K562 (cell line): Measurements from ENCODE around the gene CLDN25. TPM values are rescaled to one million over a fixed set of nuclear protein-coding genes. Genes with fewer than 3 reads are reported as not detected.

Source experiments
- CUX1 ChIP-seq: fragments of 200-800 bp; sonication (Bioruptor generic); IDR thresholded peaks from 2 replicates; pipeline ENCODE4 v1.6.1; 2016; ENCODE audit warnings: missing genetic modification characterization, missing compliant biosample characterization
- EHMT2 ChIP-seq: fragments of 450-650 bp; IDR thresholded peaks from 2 replicates; pipeline ENCODE4 v1.6.1; 2018; ENCODE audit warnings: antibody characterized with exemption
- HEY1 ChIP-seq: fragments of 250-450 bp; sonication (Bioruptor Pico); IDR thresholded peaks from 2 replicates; pipeline ENCODE4 v1.5.0; 2020; ENCODE audit warnings: mild to moderate bottlenecking, moderate library complexity, borderline replicate concordance
- HIVEP1 ChIP-seq: fragments of 250-450 bp; sonication (Bioruptor Pico); IDR thresholded peaks from 2 replicates; pipeline ENCODE4 v1.4.0; 2020; ENCODE audit warnings: mild to moderate bottlenecking
- NFE2 ChIP-seq: IDR thresholded peaks from 2 replicates; pipeline ENCODE4 v1.6.1; 2014; ENCODE audit warnings: antibody characterized with exemption, low read depth
- PHB ChIP-seq: fragments of 250-450 bp; sonication (Bioruptor Pico); IDR thresholded peaks from 2 replicates; pipeline ENCODE4 v1.5.0; 2021
- RBM39 ChIP-seq: fragments of 200-400 bp; formaldehyde crosslinking; optimal IDR thresholded peaks from 2 replicates; pipeline ENCODE3; 2018; ENCODE audit warnings: low read depth, low read length
- RHOXF2B ChIP-seq: fragments of 250-450 bp; sonication (Bioruptor Pico); conservative IDR thresholded peaks from 2 replicates; pipeline ENCODE4 v1.5.1; 2021
- SMARCA4 ChIP-seq: fragments of 450-650 bp; IDR thresholded peaks from 2 replicates; pipeline ENCODE4 v1.6.1; 2016
- THAP7 ChIP-seq: fragments of 250-450 bp; sonication (Bioruptor Pico); IDR thresholded peaks from 2 replicates; pipeline ENCODE4 v1.5.0; 2021
- ZFP1 ChIP-seq: fragments of 450-650 bp; formaldehyde crosslinking; IDR thresholded peaks from 2 replicates; pipeline ENCODE4 v1.4.0; 2020; ENCODE audit warnings: mild to moderate bottlenecking, mixed read lengths
- ZNF12 ChIP-seq: sonication (generic); formaldehyde crosslinking; IDR thresholded peaks from 2 replicates; pipeline ENCODE4 v1.4.0; 2020; ENCODE audit warnings: mild to moderate bottlenecking, missing genetic modification reagents
- ZNF354B ChIP-seq: fragments of 250-450 bp; sonication (Bioruptor Pico); IDR thresholded peaks from 2 replicates; pipeline ENCODE4 v1.4.0; 2020
- ZNF408 ChIP-seq: fragments of 250-450 bp; sonication (Bioruptor Pico); IDR thresholded peaks from 2 replicates; pipeline ENCODE4 v1.4.0; 2020; ENCODE audit warnings: low read depth, mild to moderate bottlenecking, moderate library complexity
- ZNF668 ChIP-seq: fragments of 250-450 bp; sonication (Bioruptor Pico); IDR thresholded peaks from 2 replicates; pipeline ENCODE4 v1.8.0; 2022; ENCODE audit warnings: mild to moderate bottlenecking, inconsistent platforms
- polyA plus RNA-seq, 8 experiments: library from polyadenylated mRNA; depleted of rRNA in 4 of 8; stranded (reverse) in 5 of 8; unstranded in 3 of 8; fragments of >200 nt; fragmentation: Nextera tagmentation in 2 of 8; fragmentation: Illumina TruSeq in 1 of 8; extraction: Ambion mirVana in 2 of 8; extraction: Trizol in 1 of 8; gene quantifications; 2 replicates each; pipeline versions ENCODE4 v1.2.1 to v1.2.3, GENCODE V29; 2011 to 2014; ENCODE audit warnings: inconsistent platforms in 1 of 8, missing spikeins in 1 of 8
- total RNA-seq, 7 experiments: library from RNA; depleted of rRNA in 6 of 7; stranded (reverse); fragments of >200 nt in 6 of 7; fragmentation: Illumina TruSeq in 2 of 7; extraction: Trizol in 2 of 7; gene quantifications; 2 replicates each; pipeline versions ENCODE4 v1.2.1 to v1.2.3, GENCODE V29; 2011 to 2021; ENCODE audit warnings: low replicate concordance in 1 of 7
- TF ChIP-seq, protein P1 (sequence below): sonication (generic); formaldehyde crosslinking; IDR thresholded peaks from 2 replicates; pipeline ENCODE4 v1.8.1; 2023; ENCODE audit warnings: missing genetic modification reagents, mild to moderate bottlenecking, borderline replicate concordance
- TF ChIP-seq, protein P2 (sequence below): fragments of 450-650 bp; IDR thresholded peaks from 2 replicates; pipeline ENCODE4 v1.6.1; 2014; ENCODE audit warnings: low read depth, mild to moderate bottlenecking, moderate library complexity, borderline replicate concordance

The CLDN25 gene
- total and polyA plus RNA-seq, 9 of the 15 experiments (the other 6 are each of a cell fraction or from before 2014, with no cell fraction given), result not detected

DNA sequence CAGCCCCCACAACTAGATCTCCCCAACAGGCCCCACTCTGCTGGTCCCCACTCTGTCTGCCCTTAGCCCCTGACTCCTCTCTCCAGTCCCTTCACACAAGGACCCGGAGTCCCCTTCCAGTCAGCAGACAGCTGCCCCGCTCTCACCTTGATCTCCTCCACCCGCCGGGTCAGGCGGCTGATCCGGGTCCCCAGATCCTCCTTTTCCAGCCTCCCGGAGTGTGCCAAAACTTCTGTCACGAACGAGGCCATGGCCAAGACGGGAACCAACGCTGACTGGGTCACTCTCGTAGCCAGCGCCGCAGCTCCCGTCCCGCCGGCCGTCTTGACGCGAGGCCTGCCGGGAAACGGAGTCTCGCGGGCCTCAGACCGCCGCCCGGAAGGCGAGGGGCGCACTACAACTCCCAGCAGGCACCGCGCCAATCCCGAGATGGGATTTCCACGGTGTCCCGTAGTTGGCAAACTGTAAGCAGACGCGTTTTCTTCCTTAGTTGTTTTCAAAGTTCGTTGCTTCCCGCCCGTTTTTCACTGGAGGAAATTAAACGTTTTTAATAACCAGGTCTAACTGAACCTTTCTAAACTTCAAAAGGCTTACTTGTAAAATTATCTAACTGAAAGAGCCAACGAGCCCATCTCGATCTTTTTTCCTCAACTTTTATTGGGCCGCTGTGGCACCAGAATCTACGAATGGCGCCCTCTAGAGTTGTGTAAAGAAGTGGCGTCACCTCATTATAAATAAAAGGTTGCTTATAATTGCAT lies 6.0 kb upstream of the CLDN25 start, which contains the start of gene ZW10 (continued):
- TF ChIP-seq, protein P1, sequence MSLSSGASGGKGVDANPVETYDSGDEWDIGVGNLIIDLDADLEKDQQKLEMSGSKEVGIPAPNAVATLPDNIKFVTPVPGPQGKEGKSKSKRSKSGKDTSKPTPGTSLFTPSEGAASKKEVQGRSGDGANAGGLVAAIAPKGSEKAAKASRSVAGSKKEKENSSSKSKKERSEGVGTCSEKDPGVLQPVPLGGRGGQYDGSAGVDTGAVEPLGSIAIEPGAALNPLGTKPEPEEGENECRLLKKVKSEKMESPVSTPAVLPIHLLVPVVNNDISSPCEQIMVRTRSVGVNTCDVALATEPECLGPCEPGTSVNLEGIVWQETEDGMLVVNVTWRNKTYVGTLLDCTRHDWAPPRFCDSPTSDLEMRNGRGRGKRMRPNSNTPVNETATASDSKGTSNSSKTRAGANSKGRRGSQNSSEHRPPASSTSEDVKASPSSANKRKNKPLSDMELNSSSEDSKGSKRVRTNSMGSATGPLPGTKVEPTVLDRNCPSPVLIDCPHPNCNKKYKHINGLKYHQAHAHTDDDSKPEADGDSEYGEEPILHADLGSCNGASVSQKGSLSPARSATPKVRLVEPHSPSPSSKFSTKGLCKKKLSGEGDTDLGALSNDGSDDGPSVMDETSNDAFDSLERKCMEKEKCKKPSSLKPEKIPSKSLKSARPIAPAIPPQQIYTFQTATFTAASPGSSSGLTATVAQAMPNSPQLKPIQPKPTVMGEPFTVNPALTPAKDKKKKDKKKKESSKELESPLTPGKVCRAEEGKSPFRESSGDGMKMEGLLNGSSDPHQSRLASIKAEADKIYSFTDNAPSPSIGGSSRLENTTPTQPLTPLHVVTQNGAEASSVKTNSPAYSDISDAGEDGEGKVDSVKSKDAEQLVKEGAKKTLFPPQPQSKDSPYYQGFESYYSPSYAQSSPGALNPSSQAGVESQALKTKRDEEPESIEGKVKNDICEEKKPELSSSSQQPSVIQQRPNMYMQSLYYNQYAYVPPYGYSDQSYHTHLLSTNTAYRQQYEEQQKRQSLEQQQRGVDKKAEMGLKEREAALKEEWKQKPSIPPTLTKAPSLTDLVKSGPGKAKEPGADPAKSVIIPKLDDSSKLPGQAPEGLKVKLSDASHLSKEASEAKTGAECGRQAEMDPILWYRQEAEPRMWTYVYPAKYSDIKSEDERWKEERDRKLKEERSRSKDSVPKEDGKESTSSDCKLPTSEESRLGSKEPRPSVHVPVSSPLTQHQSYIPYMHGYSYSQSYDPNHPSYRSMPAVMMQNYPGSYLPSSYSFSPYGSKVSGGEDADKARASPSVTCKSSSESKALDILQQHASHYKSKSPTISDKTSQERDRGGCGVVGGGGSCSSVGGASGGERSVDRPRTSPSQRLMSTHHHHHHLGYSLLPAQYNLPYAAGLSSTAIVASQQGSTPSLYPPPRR (CRISPR knock-in tag), result no peak
- TF ChIP-seq HIVEP1, result no peak
- no peak for TF ChIP-seq RBM39
- TF ChIP-seq PHB, result no peak
- TF ChIP-seq EHMT2, result no peak
- no peak for TF ChIP-seq ZNF408
- no peak for TF ChIP-seq SMARCA4
- TF ChIP-seq RHOXF2B (CRISPR knock-in tag), result no peak
- TF ChIP-seq ZNF354B, result 0 out of 2 replicates have a peak, but pooled peaks have one; percentile 53
- no peak for TF ChIP-seq HEY1 (CRISPR knock-in tag)
- TF ChIP-seq ZNF12 (CRISPR knock-in tag), result peak; percentile 73; the same call in 1 of the 2 replicates
- no peak for TF ChIP-seq ZNF668 (CRISPR knock-in tag)
- no peak for TF ChIP-seq THAP7
- no peak for TF ChIP-seq ZFP1
- TF ChIP-seq CUX1 (CRISPR knock-in tag), result no peak
- TF ChIP-seq, protein P2, sequence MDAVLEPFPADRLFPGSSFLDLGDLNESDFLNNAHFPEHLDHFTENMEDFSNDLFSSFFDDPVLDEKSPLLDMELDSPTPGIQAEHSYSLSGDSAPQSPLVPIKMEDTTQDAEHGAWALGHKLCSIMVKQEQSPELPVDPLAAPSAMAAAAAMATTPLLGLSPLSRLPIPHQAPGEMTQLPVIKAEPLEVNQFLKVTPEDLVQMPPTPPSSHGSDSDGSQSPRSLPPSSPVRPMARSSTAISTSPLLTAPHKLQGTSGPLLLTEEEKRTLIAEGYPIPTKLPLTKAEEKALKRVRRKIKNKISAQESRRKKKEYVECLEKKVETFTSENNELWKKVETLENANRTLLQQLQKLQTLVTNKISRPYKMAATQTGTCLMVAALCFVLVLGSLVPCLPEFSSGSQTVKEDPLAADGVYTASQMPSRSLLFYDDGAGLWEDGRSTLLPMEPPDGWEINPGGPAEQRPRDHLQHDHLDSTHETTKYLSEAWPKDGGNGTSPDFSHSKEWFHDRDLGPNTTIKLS, result peak; percentile 94
- TF ChIP-seq NFE2, result 0 out of 2 replicates have a peak, but pooled peaks have one; percentile 1
